Measurements from ENCODE around the gene TMEM151B.
A peak's percentile ranks its signal among the peaks of the same experiment; 100 is the strongest.

DNA sequence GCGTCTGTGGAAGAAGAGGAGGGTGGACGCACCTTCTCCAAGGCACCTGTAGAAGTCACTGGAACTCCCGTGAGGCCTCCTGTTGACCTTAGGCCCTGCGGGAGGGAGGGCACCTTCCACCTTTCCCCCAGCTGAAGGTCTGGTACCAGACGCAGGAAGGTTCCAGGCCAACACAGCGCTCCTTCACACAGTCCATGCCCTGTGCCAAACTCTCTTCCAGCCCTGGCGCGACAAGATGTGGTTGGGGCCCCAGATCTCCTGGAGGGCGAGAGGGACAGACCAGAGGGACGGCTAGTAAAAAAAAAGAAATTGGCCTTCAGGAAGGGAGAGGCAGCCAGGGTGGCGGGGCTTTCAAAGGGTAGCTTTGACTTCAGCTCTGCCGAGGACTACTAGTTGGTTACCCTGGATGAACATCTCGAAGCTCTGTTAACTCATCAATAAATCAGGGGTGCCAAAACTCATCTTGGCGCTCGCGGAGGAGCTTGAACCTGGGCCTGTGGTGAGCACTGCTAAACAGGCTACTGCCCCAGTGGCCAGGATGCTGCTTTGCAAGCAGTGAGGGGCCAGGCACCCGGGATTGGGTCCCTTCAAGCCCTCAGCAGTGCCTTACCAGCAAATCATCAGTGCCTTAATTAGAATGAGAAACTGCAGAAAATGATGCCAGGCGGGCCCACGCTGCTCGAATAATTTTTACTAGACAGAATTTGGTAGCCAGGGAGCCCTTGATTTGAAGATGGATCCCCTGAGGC lies 28.0 kb downstream of the TMEM151B start:
- TF ChIP-seq POLR2A (conservative IDR thresholded peaks at IDR 0.05) (peak; percentile 41), TCFL5 (CRISPR knock-in tag; conservative IDR thresholded peaks at IDR 0.05) (no peak), MAFK (IDR thresholded peaks at IDR 0.05; ENCODE audit: low read length) (no peak), NR2C1 (IDR thresholded peaks at IDR 0.05) (no peak), NR2C1 (tag; IDR thresholded peaks at IDR 0.05) (no peak)
- TF ChIP-seq, protein P1, sequence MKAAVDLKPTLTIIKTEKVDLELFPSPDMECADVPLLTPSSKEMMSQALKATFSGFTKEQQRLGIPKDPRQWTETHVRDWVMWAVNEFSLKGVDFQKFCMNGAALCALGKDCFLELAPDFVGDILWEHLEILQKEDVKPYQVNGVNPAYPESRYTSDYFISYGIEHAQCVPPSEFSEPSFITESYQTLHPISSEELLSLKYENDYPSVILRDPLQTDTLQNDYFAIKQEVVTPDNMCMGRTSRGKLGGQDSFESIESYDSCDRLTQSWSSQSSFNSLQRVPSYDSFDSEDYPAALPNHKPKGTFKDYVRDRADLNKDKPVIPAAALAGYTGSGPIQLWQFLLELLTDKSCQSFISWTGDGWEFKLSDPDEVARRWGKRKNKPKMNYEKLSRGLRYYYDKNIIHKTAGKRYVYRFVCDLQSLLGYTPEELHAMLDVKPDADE (conservative IDR thresholded peaks at IDR 0.05; ENCODE audit: control insufficient read depth, low read depth, low read length), result no peak
- TF ChIP-seq, protein P2, sequence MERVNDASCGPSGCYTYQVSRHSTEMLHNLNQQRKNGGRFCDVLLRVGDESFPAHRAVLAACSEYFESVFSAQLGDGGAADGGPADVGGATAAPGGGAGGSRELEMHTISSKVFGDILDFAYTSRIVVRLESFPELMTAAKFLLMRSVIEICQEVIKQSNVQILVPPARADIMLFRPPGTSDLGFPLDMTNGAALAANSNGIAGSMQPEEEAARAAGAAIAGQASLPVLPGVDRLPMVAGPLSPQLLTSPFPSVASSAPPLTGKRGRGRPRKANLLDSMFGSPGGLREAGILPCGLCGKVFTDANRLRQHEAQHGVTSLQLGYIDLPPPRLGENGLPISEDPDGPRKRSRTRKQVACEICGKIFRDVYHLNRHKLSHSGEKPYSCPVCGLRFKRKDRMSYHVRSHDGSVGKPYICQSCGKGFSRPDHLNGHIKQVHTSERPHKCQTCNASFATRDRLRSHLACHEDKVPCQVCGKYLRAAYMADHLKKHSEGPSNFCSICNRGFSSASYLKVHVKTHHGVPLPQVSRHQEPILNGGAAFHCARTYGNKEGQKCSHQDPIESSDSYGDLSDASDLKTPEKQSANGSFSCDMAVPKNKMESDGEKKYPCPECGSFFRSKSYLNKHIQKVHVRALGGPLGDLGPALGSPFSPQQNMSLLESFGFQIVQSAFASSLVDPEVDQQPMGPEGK (CRISPR knock-in tag; IDR thresholded peaks at IDR 0.05; ENCODE audit: borderline replicate concordance), result no peak
- TF ChIP-seq, protein P3, sequence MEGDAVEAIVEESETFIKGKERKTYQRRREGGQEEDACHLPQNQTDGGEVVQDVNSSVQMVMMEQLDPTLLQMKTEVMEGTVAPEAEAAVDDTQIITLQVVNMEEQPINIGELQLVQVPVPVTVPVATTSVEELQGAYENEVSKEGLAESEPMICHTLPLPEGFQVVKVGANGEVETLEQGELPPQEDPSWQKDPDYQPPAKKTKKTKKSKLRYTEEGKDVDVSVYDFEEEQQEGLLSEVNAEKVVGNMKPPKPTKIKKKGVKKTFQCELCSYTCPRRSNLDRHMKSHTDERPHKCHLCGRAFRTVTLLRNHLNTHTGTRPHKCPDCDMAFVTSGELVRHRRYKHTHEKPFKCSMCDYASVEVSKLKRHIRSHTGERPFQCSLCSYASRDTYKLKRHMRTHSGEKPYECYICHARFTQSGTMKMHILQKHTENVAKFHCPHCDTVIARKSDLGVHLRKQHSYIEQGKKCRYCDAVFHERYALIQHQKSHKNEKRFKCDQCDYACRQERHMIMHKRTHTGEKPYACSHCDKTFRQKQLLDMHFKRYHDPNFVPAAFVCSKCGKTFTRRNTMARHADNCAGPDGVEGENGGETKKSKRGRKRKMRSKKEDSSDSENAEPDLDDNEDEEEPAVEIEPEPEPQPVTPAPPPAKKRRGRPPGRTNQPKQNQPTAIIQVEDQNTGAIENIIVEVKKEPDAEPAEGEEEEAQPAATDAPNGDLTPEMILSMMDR (IDR thresholded peaks at IDR 0.05 in 2 of 3, conservative IDR thresholded peaks at IDR 0.05 in 1 of 3; ENCODE audit: insufficient read depth in 2 of 3, low read depth in 1 of 3, low read length in 3 of 3), result 0 out of 6 replicates have a peak, but pooled peaks of 1 of the 3 experiments have one; percentile 1

All from K562 (cell line).